NT2/D1 (cell line): ENCODE results near the gene VPS18.
"Not testable (repeated sequence)": the region's sequence is repeated elsewhere in the genome, so short reads cannot be mapped to it uniquely, and the experiment has no call there.

ENCODE experiments used
- DNase-seq: peaks from one replicate; pipeline ENCODE4 v3.0.0-alpha.2; 2011; ENCODE audit warnings: low read depth, low spot score
- H3K27me3 ChIP-seq: 2 replicates; pipeline ENCODE4 v1.6.0; 2011; ENCODE audit warnings: mild to moderate bottlenecking; ENCODE audit not compliant: insufficient read length, insufficient read depth
- H3K36me3 ChIP-seq: 2 replicates; pipeline ENCODE4 v1.6.1; 2011; ENCODE audit warnings: mild to moderate bottlenecking, low read length, mixed read lengths; ENCODE audit not compliant: insufficient read depth, insufficient read length
- H3K4me1 ChIP-seq: 2 replicates; pipeline ENCODE4 v1.5.1; 2011; ENCODE audit not compliant: insufficient read depth, insufficient read length
- H3K4me3 ChIP-seq: 2 replicates; pipeline ENCODE4 v1.5.1; 2011; ENCODE audit warnings: low read depth; ENCODE audit not compliant: insufficient read length
- H3K9ac ChIP-seq: 2 replicates; pipeline ENCODE4 v1.6.0; 2011; ENCODE audit warnings: low read depth; ENCODE audit not compliant: insufficient read length
- H3K9me3 ChIP-seq: 2 replicates; pipeline ENCODE4 v1.5.1; 2011; ENCODE audit warnings: mild to moderate bottlenecking, low read length; ENCODE audit not compliant: insufficient read depth
- SUZ12 ChIP-seq: IDR thresholded peaks from 2 replicates; pipeline ENCODE4 v1.6.1; 2011; ENCODE audit not compliant: insufficient read length, insufficient read depth; ENCODE audit errors: extremely low read depth
- YY1 ChIP-seq: IDR thresholded peaks from 2 replicates; pipeline ENCODE4 v1.6.1; 2011; ENCODE audit not compliant: insufficient read length, insufficient read depth
- ZNF274 ChIP-seq: IDR thresholded peaks from 2 replicates; pipeline ENCODE4 v1.6.1; 2011; ENCODE audit warnings: mild to moderate bottlenecking, low read depth, low read length

Gene VPS18

GRCh38 chr15:40859206-40859851 is 34.9 kb upstream of the VPS18 start:
- no peak for TF ChIP-seq SUZ12
- no peak for TF ChIP-seq ZNF274
- no peak for TF ChIP-seq YY1
- no peak overlapping the region for H3K9ac ChIP-seq
- H3K4me1 ChIP-seq: peaks cover 9% of the 10 kb centered on the region
- no peak for DNase-seq
- no peaks in the 10 kb centered on the region for H3K9me3 ChIP-seq
- peaks cover 28% of the 10 kb centered on the region for H3K36me3 ChIP-seq
- H3K27me3 ChIP-seq: no peaks in the 10 kb centered on the region
- H3K4me3 ChIP-seq: no peak overlapping the region

GRCh38 chr15:40861147-40861546 is 33.1 kb upstream of the VPS18 start:
- not testable (repeated sequence) for H3K27me3 ChIP-seq, DNase-seq, H3K9ac ChIP-seq, H3K4me1 ChIP-seq, H3K4me3 ChIP-seq, H3K9me3 ChIP-seq
- peaks cover 12% of the 10 kb centered on the region for H3K36me3 ChIP-seq

- H3K9me3 ChIP-seq: no peaks in the 10 kb centered on the region
- peaks cover under 1% of the 10 kb centered on the region for H3K36me3 ChIP-seq
- no peak overlapping the region for H3K9ac ChIP-seq
- DNase-seq: no peak
- no peak overlapping the region for H3K4me3 ChIP-seq
- H3K4me1 ChIP-seq: peaks cover 3% of the 10 kb centered on the region
- no peaks in the 10 kb centered on the region for H3K27me3 ChIP-seq
- TF ChIP-seq YY1 (no peak), ZNF274 (no peak), SUZ12 (no peak)
These were observed 30.5 kb upstream of the VPS18 start for GRCh38 chr15:40863660-40864270.

- Histone ChIP-seq H3K4me3 (no peak overlapping the region), H3K36me3 (no peaks in the 10 kb centered on the region), H3K4me1 (peaks cover 5% of the 10 kb centered on the region), H3K9ac (no peak overlapping the region), H3K9me3 (no peaks in the 10 kb centered on the region), H3K27me3 (no peaks in the 10 kb centered on the region)
- no peak for DNase-seq
- no peak for TF ChIP-seq ZNF274
These were observed 27.1 kb upstream of the VPS18 start for GRCh38 chr15:40867199-40867598.

GRCh38 chr15:40869686-40870085 is 24.6 kb upstream of the VPS18 start:
- no peak for DNase-seq
- H3K4me1 ChIP-seq: peaks cover 7% of the 10 kb centered on the region
- TF ChIP-seq SUZ12 (no peak), YY1 (no peak), ZNF274 (no peak)
- H3K27me3 ChIP-seq: no peaks in the 10 kb centered on the region
- H3K4me3 ChIP-seq: no peak overlapping the region
- H3K36me3 ChIP-seq: no peaks in the 10 kb centered on the region
- no peak overlapping the region for H3K9ac ChIP-seq
- no peaks in the 10 kb centered on the region for H3K9me3 ChIP-seq

- no peaks in the 10 kb centered on the region for H3K36me3 ChIP-seq
- peaks cover 7% of the 10 kb centered on the region for H3K4me1 ChIP-seq
- no peak for DNase-seq
- no peaks in the 10 kb centered on the region for H3K27me3 ChIP-seq
- no peak overlapping the region for H3K9ac ChIP-seq
- no peak for TF ChIP-seq SUZ12
- no peak for TF ChIP-seq YY1
- TF ChIP-seq ZNF274: no peak
- no peak overlapping the region for H3K4me3 ChIP-seq
- H3K9me3 ChIP-seq: no peaks in the 10 kb centered on the region
These were observed 23.5 kb upstream of the VPS18 start for GRCh38 chr15:40870716-40871115.

- H3K4me1 ChIP-seq: peaks cover 7% of the 10 kb centered on the region
These were observed 22.3 kb upstream of the VPS18 start for GRCh38 chr15:40871749-40872617.

More at GRCh38 chr15:40871749-40872617, 22.3 kb upstream of the VPS18 start:
- Histone ChIP-seq H3K4me3 (no peak overlapping the region), H3K36me3 (no peaks in the 10 kb centered on the region), H3K27me3 (no peaks in the 10 kb centered on the region), H3K9me3 (no peaks in the 10 kb centered on the region), H3K9ac (no peak overlapping the region)
- no peak for TF ChIP-seq ZNF274
- no peak for DNase-seq
